Activated CD8-positive, alpha-beta memory T cell treated with anti-CD3 and anti-CD28 coated beads, Interleukin-2, amount 50 U/mL, for 4 hours (primary cell): ENCODE results near the gene TP53BP1.

Experiments
- DNase-seq: peaks from one replicate; pipeline ENCODE4 v3.0.0-alpha.2; 2020

Gene TP53BP1

GRCh38 chr15:43517354-43518196 lies 24.6 kb upstream of the TP53BP1 start, which contains the start of gene MAP1A:
TSS of gene MAP1A (plus strand) at chr15:43517608. CDS start at chr15:43521474, 3,866 bp downstream.
- DNase-seq, result no peak

GRCh38 chr15:43516801-43517353 lies 23.9 kb upstream of the TP53BP1 start:
- no peak for DNase-seq

GRCh38 chr15:43516185-43516584 lies 23.2 kb upstream of the TP53BP1 start:
- DNase-seq, result no peak

- DNase-seq, result no peak
Observed at GRCh38 chr15:43515741-43516140, 22.8 kb upstream of the TP53BP1 start.

GRCh38 chr15:43514241-43515057 lies 21.5 kb upstream of the TP53BP1 start:
- no peak for DNase-seq

- no peak for DNase-seq
Observed at GRCh38 chr15:43513550-43513949, 20.6 kb upstream of the TP53BP1 start.

- DNase-seq, result no peak
Observed at GRCh38 chr15:43511012-43511885, 18.3 kb upstream of the TP53BP1 start.

- peak; percentile 94 for DNase-seq
Observed at GRCh38 chr15:43510200-43511011, 17.4 kb upstream of the TP53BP1 start.

GRCh38 chr15:43509660-43510199 lies 16.8 kb upstream of the TP53BP1 start:
- DNase-seq, result no peak

GRCh38 chr15:43508991-43509659 lies 16.2 kb upstream of the TP53BP1 start:
- no peak for DNase-seq

- DNase-seq, result no peak
Observed at GRCh38 chr15:43508421-43508820, 15.5 kb upstream of the TP53BP1 start.

- no peak for DNase-seq
Observed at GRCh38 chr15:43505738-43506137, 12.8 kb upstream of the TP53BP1 start.

- DNase-seq, result no peak
Observed at GRCh38 chr15:43499635-43500034, 6.7 kb upstream of the TP53BP1 start.

- no peak for DNase-seq
Observed at GRCh38 chr15:43498990-43499389, 6.0 kb upstream of the TP53BP1 start.

GRCh38 chr15:43493703-43494472 lies 932 bp upstream of the TP53BP1 start:
- DNase-seq, result no peak

- DNase-seq, result no peak
Observed at GRCh38 chr15:43492266-43492665, 690 bp downstream of the TP53BP1 start.

GRCh38 chr15:43489191-43489590 lies 3.8 kb downstream of the TP53BP1 start:
- no peak for DNase-seq

GRCh38 chr15:43488790-43489189 lies 4.2 kb downstream of the TP53BP1 start:
- DNase-seq, result no peak

- no peak for DNase-seq
Observed at GRCh38 chr15:43487271-43487895, 5.6 kb downstream of the TP53BP1 start.
